Spleen (tissue), 11 donors: ENCODE measurements around the gene CLASP2. TPM values are rescaled to one million over a fixed set of nuclear protein-coding genes. Genes with fewer than 3 reads are reported as not detected.
"Not testable (repeated sequence)": the region's sequence is repeated elsewhere in the genome, so short reads cannot be mapped to it uniquely, and the experiment has no call there.

Experiments used
- DNase-seq: peaks from one replicate; pipeline ENCODE4 v3.0.0-alpha.2; 2020
- H3K27ac ChIP-seq, 8 donors: fragments of 200-600 bp; sonication (generic) in 7 of 8; 1 replicate in 4 of 8; 2 replicates in 4 of 8; pipeline versions ENCODE4 v1.5.0 to v1.8.0; 2016 to 2021; ENCODE audit warnings: inconsistent platforms in 4 of 8, mild to moderate bottlenecking in 4 of 8, moderate library complexity in 1 of 8
- H3K27me3 ChIP-seq, 7 donors: fragments of 200-600 bp; sonication (generic) in 6 of 7; replicated peaks in 1 of 7; 1 replicate in 4 of 7; 2 replicates in 3 of 7; pipeline versions ENCODE4 v1.5.0 to v1.8.0; 2016 to 2021; ENCODE audit warnings: inconsistent platforms in 3 of 7, mild to moderate bottlenecking in 1 of 7
- H3K36me3 ChIP-seq, 6 donors: fragments of 200-600 bp; sonication (generic) in 5 of 6; 1 replicate in 4 of 6; 2 replicates in 2 of 6; pipeline versions ENCODE4 v1.5.0 to v1.8.0; 2016 to 2021; ENCODE audit warnings: inconsistent platforms in 2 of 6
- H3K4me1 ChIP-seq, 6 donors: fragments of 200-600 bp; sonication (generic) in 5 of 6; 1 replicate in 3 of 6; 2 replicates in 3 of 6; pipeline versions ENCODE4 v1.5.0 to v1.8.0; 2016 to 2021; ENCODE audit warnings: inconsistent platforms in 3 of 6
- H3K4me3 ChIP-seq, 8 donors: fragments of 200-600 bp; sonication (generic) in 7 of 8; 1 replicate in 4 of 8; 2 replicates in 4 of 8; pipeline versions ENCODE4 v1.5.0 to v1.8.0; 2016 to 2021; ENCODE audit warnings: inconsistent platforms in 4 of 8, mild to moderate bottlenecking in 4 of 8, moderate library complexity in 2 of 8
- H3K9me3 ChIP-seq, 8 donors: fragments of 200-600 bp; sonication (generic) in 7 of 8; 1 replicate in 4 of 8; 2 replicates in 4 of 8; pipeline versions ENCODE4 v1.5.0 to v1.8.0; 2016 to 2021; ENCODE audit warnings: inconsistent platforms in 4 of 8
- POLR2A ChIP-seq, 3 donors: fragments of 450-650 bp; IDR thresholded peaks; one replicate each; pipeline ENCODE4 v1.5.1; 2017; ENCODE audit warnings: antibody characterized with exemption in 3 of 3, mild to moderate bottlenecking in 1 of 3
- POLR2AphosphoS5 ChIP-seq, 3 donors: sonication (generic); formaldehyde crosslinking; IDR thresholded peaks; one replicate each; pipeline ENCODE4 v1.5.1; 2017; ENCODE audit warnings: antibody characterized with exemption in 3 of 3
- WGBS, 5 donors: extraction: QIAGEN DNeasy Blood & Tissue Kit in 3 of 5; methylation state at CpG; one replicate each; pipeline versions ENCODE4 v1.1.5 to v1.1.7; 2013 to 2018; 5-methylcytosine and 5-hydroxymethylcytosine counted together
- intact Hi-C: fragments of 100-400 bp; cut with DNase I; formaldehyde crosslinking; loops from one replicate; pipeline ENCODE4 v1.15.0; 2023; ENCODE audit warnings: low total_unique reads
- polyA plus RNA-seq, 3 donors: library from polyadenylated mRNA; stranded (reverse); fragments of 200-250 nt; gene quantifications; one replicate each; pipeline ENCODE4 v1.2.1, GENCODE V29; 2013
- total RNA-seq, 7 donors: library from RNA; depleted of rRNA in 3 of 7; stranded (reverse); fragments of >200 nt in 3 of 7; fragmentation: NEBNext Ultra II Directional in 4 of 7; extraction: Animal tissue kit (Norgen Biotek cat#: 25700) in 4 of 7; gene quantifications; one replicate each; pipeline versions ENCODE4 v1.1.0 to v1.2.1, GENCODE V29; 2016 to 2021
- TF ChIP-seq, protein P1 (sequence below), 11 experiments: fragments of 200-600 bp in 7 of 11; fragments of 450-650 bp in 4 of 11; sonication (generic) in 4 of 11; IDR thresholded peaks in 8 of 11; conservative IDR thresholded peaks in 3 of 11; 1 replicate in 7 of 11; 2 replicates in 4 of 11; pipeline versions ENCODE4 v1.4.0 to v1.8.0; 2016 to 2021; ENCODE audit warnings: antibody characterized with exemption in 11 of 11, inconsistent platforms in 4 of 11, mild to moderate bottlenecking in 1 of 11
- donor health status: healthy with polysubstance abuse.
- donor health status: DM: no; HTN: no; CAD: no; lungs with moderate emphysema.
- donor health status: DM: no; HTN: no; CAD: no.
- donor health status: Bipolar disorder and iron deficiency.
- donor health status: healthy.
- donor health status: DM: no; HTN: no; CAD: no.
- donor health status: DM: yes; HTN: yes; CAD: no.

The CLASP2 gene
- total and polyA plus RNA-seq, 10 donors, result 8.7 to 200 (median 72.5) TPM

DNA sequence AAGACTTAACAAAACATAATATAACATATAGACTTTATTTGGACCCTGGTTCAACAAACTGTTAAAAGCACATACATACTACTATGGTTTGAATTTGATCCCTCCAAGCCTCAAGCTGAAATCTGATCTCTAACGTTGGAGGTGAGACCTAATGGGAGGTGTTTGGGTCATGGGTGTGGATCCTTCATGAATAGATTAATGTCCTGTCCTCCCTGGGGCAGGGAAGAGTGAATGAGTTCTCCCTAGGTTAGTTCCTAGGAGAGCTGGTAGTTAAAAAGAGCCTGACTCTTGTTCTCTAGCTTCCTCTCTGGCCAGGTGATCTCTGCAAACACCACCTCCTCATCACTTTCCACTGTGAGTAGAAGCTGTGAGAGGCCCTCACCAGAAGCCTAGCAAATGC, 36.4 kb downstream of the CLASP2 start:
- Histone ChIP-seq H3K27me3 (no peaks in the 10 kb centered on the region), H3K4me1 (no peaks in the 10 kb centered on the region), H3K4me3 (no peak overlapping the region), H3K36me3 (peaks cover 0 to 89% (median 32%) of the 10 kb centered on the region in 6 donors), H3K9me3 (peaks cover 0 to 20% (median 13%) of the 10 kb centered on the region in 8 donors), H3K27ac (no peak overlapping the region)
- intact Hi-C loops, result no loop called here
- WGBS, 5 donors, result 53 to 67% (median 63%) methylated on average over 1 of the region's 1 CpG
- DNase-seq, result no peak
- TF ChIP-seq, protein P1, sequence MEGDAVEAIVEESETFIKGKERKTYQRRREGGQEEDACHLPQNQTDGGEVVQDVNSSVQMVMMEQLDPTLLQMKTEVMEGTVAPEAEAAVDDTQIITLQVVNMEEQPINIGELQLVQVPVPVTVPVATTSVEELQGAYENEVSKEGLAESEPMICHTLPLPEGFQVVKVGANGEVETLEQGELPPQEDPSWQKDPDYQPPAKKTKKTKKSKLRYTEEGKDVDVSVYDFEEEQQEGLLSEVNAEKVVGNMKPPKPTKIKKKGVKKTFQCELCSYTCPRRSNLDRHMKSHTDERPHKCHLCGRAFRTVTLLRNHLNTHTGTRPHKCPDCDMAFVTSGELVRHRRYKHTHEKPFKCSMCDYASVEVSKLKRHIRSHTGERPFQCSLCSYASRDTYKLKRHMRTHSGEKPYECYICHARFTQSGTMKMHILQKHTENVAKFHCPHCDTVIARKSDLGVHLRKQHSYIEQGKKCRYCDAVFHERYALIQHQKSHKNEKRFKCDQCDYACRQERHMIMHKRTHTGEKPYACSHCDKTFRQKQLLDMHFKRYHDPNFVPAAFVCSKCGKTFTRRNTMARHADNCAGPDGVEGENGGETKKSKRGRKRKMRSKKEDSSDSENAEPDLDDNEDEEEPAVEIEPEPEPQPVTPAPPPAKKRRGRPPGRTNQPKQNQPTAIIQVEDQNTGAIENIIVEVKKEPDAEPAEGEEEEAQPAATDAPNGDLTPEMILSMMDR (IDR thresholded peaks at IDR 0.05 in 8 of 11, conservative IDR thresholded peaks at IDR 0.05 in 3 of 11), result no peak
- TF ChIP-seq POLR2A (IDR thresholded peaks at IDR 0.05) (no peak), POLR2AphosphoS5 (IDR thresholded peaks at IDR 0.05) (no peak)

DNA sequence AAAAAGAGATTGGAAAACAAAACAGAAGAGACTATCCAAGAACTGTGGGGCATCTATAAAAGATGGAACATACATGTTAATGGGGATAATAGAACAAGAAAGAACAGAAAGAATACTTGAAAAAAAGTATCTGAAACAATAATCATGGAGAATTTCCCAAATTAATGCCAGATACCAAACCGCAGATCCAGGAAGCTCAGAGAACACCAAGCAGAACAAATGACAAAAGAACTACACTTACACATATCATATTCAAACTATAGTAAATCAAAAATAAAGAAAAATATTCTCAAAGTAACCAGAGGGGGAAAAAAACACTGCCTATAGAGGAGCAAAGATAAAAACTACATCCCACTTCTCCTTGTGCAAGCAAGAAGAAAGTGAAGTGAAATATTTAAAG, 40.0 kb downstream of the CLASP2 start:
- 93 to 100% (median 100%) methylated on average over 1 of the region's 1 CpG for WGBS, 5 donors
- no peak overlapping the region for H3K27ac ChIP-seq
- H3K4me1 ChIP-seq, result no peaks in the 10 kb centered on the region
- peaks cover 0 to 54% (median 14%) of the 10 kb centered on the region in 6 donors for H3K36me3 ChIP-seq
- DNase-seq, result no peak
- intact Hi-C loops, result no loop called here
- peaks cover 0 to 20% (median 13%) of the 10 kb centered on the region in 8 donors for H3K9me3 ChIP-seq
- no peaks in the 10 kb centered on the region for H3K27me3 ChIP-seq
- H3K4me3 ChIP-seq, result no peak overlapping the region
- TF ChIP-seq POLR2AphosphoS5 (IDR thresholded peaks at IDR 0.05), result no peak
- TF ChIP-seq, protein P1 (IDR thresholded peaks at IDR 0.05 in 8 of 11, conservative IDR thresholded peaks at IDR 0.05 in 3 of 11), result no peak
- no peak for TF ChIP-seq POLR2A (IDR thresholded peaks at IDR 0.05)

DNA sequence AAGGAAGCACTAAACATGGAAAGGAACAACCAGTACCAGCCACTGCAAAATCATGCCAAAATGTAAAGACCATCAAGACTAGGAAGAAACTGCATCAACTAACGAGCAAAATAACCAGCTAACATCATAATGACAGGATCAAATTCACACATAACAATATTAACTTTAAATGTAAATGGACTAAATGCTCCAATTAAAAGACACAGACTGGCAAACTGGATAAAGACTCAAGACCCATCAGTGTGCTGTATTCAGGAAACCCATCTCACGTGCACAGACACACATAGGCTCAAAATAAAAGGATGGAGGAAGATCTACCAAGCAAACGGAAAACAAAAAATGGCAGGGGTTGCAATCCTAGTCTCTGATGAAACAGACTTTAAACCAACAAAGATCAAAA, 44.6 kb downstream of the CLASP2 start:
- H3K27me3 ChIP-seq, H3K4me3 ChIP-seq, intact Hi-C loops, H3K27ac ChIP-seq, DNase-seq, H3K4me1 ChIP-seq: not testable (repeated sequence)
- H3K9me3 ChIP-seq, result peaks cover 0 to 10% (median 9%) of the 10 kb centered on the region in 8 donors
- 92 to 100% (median 95%) methylated on average over 2 of the region's 3 CpGs for WGBS, 5 donors
- H3K36me3 ChIP-seq, result peaks cover 0 to 38% (median under 1%) of the 10 kb centered on the region in 6 donors

DNA sequence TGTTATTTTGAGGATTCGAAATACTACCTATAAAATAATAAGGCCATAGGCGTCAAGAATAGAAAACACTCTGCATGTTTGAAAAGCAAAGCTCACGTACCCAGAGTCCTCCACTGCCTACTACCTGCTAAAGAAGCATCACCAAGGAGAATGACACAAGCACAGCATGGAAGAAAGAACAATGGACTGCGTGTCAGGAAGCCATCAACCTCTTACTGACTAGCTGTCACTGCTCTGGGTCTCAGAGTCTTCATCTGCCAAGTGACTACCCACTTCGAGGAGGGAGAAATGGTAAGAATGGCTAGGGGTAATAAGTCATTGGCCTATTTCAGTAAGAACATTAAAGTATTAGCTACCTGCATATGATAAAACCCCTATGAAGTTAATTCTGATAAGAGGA, 49.4 kb downstream of the CLASP2 start:
- Histone ChIP-seq H3K27me3 (no peaks in the 10 kb centered on the region), H3K4me3 (no peak overlapping the region), H3K27ac (no peak overlapping the region), H3K36me3 (peaks cover 0 to 43% (median 0%) of the 10 kb centered on the region in 6 donors), H3K4me1 (peaks cover 0 to 10% (median 0%) of the 10 kb centered on the region in 6 donors), H3K9me3 (no peaks in the 10 kb centered on the region)
- WGBS, 5 donors, result 91 to 98% (median 95%) methylated on average over 5 of the region's 5 CpGs
- TF ChIP-seq POLR2AphosphoS5 (IDR thresholded peaks at IDR 0.05) (no peak), POLR2A (IDR thresholded peaks at IDR 0.05) (no peak)
- TF ChIP-seq, protein P1 (IDR thresholded peaks at IDR 0.05 in 8 of 11, conservative IDR thresholded peaks at IDR 0.05 in 3 of 11), result no peak
- no peak for DNase-seq
- intact Hi-C loops, result no loop called here

- Histone ChIP-seq H3K36me3 (peaks cover 0 to 26% (median 0%) of the 10 kb centered on the region in 6 donors), H3K4me1 (peaks cover 0 to 20% (median 4%) of the 10 kb centered on the region in 6 donors), H3K9me3 (no peaks in the 10 kb centered on the region), H3K27ac (no peak overlapping the region), H3K27me3 (no peaks in the 10 kb centered on the region), H3K4me3 (no peak overlapping the region)
- intact Hi-C loops, result no loop called here
- WGBS, 5 donors, result 73 to 86% (median 78%) methylated on average over 2 of the region's 2 CpGs
- TF ChIP-seq, protein P1 (IDR thresholded peaks at IDR 0.05 in 8 of 11, conservative IDR thresholded peaks at IDR 0.05 in 3 of 11), result no peak
- TF ChIP-seq POLR2AphosphoS5 (IDR thresholded peaks at IDR 0.05) (no peak), POLR2A (IDR thresholded peaks at IDR 0.05) (no peak)
- DNase-seq, result no peak
Observed at GRCh38 chr3:33665294-33665693, 52.8 kb downstream of the CLASP2 start.
